DMS153 treated with DMSO at 0.1 percent for 48 hours (cell line): ENCODE results near the gene NAGPA.
A peak's percentile ranks its signal among the peaks of the same experiment; 100 is the strongest.

Source experiments
- DNase-seq: peaks from one replicate; lab custom pipeline; 2025; ENCODE audit not compliant: unreplicated experiment; lab: John Stamatoyannopoulos, UW

The NAGPA gene

DNA sequence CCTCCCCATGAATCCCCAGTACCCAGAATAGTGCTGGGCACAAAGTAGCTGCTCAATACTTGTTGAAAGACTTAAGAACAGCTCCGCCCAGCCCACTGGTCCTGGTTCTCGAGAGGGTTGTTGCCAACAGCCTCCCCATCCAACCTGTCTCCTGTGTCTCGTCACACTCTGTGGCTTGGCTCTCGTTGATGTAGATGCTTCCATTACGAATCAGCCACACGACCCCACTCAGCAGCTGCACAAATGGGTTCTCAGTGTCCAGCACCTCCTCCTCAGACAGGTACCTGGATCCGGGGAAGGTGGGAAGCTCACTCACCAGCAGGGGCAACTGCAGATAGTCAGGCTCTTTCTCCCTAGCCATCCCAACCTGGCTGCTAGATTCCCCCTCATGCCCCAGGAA lies 2.1 kb downstream of the NAGPA start:
- DNase-seq = no peak

DNA sequence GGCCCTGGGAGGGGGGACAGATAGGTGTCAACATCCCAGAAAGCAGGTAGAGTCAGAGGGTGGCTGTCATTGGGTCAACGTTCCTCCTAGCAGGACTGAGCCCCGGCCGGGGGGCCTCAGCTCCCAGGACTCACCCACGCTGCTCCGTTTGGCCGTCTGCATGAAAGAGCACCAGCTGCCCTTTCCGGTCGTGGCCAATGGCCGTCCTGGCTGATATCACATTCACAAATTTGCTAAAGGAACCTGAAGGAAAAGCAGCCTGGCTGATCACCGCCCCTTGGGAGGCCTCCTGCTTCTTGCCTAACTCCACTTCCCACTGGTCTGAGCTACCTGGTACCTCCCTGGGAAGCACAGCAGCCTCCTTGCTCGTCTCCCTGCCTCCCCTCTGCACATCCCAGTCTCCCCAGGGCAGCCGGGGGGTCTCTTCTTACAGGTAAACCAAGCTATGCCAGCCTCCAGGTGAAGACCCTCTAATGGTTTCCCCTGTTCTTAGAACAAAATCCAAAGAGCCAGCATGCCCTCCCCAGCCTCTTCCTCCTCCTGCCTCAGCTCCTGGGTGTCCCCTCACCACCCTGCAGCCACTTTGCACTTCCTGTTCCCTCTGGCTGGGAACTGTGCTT lies 3.4 kb downstream of the NAGPA start:
- no peak for DNase-seq

DNA sequence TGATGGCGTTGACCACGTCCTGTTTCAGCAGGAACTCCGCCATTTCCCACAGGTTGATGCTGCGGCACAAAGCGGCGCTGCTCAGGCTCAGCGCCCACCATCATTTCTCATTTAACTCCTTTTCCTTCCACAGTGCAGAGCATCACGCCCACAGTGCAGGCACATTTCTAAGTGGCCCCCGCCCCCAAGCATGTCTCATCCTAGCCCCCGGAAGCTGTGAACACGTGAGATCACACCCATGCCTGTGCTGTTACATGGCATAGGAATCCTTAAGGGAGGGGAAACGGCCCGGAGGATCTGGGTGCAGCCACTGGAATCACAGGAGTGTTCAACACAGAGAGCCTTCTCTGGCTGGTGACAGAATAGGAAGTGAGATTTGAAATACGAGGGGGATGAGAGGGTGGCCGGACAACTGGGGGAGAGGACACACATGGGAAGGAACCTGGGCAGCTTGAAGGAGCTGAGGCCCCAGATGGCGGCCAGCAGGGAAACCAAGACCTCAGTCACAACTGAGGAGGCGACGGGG lies 4.7 kb downstream of the NAGPA start:
- no peak for DNase-seq

DNA sequence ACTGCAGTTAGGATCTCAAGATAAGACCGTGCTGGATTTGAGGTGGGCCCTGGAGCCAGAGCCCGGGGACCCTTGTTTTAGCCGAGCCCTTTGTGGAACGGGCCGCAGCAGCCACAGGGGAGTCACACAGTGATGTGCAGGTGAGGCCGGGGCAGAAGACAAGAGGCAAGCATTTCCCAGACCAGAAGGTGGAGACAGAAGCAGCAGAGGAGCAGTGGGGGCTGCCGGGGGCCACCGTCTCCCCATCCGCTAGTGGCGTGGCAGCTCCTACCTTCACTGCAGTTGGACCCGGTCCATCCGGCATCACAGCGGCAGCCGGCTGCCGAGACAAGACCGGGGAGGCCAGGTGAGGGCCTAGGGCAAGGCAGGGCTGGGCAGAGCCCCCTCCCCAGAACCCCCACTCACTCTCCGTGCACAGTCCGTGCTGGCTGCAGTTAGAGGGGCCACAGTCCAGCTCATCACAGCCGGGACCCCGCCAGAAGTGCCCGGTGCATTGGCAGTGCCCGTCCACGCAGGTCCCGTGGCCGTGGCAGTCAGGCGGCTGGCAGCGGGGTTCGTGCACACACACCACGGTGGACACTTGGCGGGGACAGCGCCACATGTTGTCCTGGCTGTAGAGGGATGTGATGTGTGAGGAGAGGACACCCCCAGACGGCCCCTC lies 6.0 kb downstream of the NAGPA start:
- DNase-seq = no peak

DNA sequence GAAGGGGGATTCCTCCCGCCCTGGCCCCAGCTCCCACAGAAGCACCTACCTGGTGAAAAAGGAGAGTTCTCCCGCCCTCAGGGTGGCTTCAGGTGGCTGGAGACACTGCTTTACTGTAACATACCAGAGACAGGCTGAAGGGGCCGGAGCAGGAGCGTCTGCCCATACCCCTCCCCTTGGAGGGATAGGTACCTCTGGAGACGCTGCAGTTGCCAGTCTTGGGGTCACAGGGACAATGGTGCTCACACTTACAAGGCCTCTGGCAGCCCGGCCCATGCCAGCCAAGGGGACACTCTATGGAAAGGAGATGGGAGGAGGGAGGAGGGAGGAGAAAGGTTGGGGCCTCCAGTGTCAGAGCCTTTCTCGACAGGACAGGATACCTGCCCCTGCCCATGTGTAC lies 6.6 kb downstream of the NAGPA start:
- DNase-seq = no peak

DNA sequence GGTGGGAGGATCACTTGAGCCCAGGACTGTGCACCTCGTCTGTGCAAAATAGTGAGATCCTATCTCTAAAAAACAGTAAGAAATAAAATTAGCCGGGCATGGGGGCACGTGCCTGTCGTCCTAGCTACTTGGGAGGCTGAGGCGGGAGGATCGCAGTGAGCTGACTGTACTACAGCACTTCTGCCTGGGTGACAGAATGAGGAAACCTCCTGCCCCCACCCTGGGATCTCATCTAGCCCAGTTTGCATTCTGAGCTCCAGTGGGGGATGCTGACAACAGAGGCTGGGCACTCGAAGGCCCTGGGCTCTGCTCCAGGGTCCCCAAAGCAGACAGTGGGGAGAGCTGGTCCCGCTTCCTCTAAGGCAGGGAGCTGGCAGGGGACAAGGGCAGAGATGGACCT lies 7.1 kb downstream of the NAGPA start:
- DNase-seq = no peak

DNA sequence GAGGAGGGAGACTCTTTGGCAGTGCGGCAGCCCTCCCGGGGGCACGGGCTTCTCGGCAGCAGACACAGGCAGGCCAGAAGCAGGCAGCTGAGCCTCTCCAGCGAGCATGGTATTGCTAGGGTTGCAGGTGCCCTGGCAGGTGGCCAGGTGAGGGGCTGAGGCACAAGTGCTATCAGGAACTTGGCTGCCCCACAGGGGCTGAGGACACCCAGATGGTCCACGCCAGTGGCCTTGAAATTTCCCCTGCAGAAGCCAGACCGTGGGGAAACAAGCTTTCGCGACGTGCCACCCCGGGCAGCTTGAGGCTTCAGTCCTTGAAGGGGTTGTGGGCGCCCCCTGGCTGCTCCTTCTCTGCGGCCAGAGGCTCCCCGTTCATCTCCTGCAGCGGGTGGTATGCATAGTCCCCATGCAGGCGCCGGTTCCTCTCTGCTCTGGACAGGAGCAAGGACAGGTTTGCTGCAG lies 8.5 kb downstream of the NAGPA start:
- peak; percentile 14 for DNase-seq

DNA sequence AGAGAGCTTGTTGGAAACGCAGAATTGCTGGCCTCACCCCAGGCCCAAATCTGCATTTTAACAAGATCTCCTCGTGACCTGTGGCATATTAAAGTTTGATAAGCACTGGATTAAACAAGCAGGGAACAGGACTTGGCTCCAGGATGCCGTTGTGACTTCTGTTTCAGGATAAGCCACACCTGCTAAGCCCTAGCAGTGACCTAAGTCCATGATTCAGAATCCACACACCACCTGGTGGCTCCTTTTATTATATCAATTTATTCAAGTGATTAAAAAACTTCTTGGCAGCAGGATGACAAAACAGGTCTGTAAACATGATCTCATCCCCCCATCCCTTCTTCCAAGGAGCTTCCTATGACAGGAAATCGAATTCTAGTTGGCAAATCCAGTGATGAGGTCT lies 9.1 kb downstream of the NAGPA start:
- peak; percentile 39 for DNase-seq

DNA sequence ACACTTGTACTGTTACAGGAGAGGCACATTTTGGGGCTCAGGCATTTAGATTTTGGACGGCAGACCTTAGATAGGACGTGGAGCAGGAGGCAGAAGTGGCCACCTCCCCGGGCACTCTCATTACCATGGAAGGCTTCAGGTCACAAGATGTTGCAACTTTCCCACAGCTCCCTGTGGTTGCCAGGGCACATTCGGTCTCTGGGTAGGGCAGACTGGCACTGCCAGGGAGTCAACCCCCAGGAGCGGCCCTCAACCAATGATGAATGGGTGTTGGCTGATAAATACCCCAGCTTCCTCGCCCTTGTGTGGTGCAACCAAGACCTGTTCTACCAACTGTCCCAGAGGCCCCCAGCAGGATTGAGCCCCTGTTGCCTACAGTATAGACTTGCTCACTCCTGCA lies 11.2 kb downstream of the NAGPA start:
- DNase-seq = no peak

DNA sequence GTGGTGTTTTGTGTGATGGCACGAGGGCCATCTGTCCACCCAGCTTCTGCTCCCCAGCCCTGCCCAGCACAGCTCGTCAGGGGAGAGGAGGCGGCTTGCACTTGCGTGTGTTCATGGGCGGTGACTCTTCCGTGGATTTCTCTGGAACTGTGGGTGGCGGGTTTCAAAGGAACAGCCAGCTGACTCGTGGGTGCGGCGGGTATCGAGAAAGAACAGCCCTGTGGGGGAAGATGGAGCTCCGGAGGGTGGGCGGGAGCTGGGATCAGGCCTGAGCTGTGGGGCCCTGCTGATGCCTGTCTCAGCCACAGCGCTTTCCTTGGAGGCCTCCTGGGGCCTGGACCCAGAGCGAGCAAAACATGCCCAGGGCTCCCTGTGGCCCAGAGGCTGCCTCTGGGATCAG lies 13.2 kb downstream of the NAGPA start:
- DNase-seq = no peak

DNA sequence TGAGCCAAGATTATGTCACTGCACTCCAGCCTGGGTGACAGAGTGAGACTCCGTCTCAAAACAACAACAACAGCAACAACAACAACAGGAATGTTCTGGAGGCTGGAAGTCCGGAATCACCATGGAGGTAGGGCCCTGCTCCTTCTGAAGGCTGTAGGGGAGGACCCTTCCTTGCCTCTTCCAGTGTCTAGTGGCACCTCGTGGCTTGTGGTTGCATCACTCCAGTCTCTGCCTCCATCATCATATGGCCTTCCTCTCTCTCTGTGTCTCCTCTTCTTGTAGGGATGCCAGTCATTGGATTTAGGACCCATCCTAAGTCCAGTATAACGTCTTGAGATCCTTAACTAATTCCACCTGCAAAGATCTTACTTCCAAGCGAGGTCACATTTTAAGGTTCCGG lies 14.0 kb downstream of the NAGPA start:
- no peak for DNase-seq

DNA sequence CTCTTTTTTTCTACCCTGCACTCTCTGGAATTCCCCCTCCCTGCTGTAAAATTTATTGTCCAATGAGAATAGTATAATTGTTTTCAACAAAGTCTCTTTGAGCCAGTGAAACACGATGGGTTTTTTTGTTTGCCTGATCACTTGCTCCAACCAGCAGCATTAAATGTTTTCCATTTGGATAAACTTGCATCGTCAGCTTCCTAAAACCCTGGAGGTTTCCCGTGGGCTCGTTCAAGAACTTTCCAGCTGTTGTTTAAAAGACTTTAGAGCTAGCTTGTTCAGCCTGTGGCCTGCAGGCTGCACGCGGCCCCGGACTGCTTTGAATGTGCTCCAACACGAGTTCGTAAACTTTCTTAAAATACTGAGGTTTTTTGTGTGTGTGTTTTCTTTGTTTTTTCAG lies 14.9 kb downstream of the NAGPA start:
- DNase-seq = no peak

DNA sequence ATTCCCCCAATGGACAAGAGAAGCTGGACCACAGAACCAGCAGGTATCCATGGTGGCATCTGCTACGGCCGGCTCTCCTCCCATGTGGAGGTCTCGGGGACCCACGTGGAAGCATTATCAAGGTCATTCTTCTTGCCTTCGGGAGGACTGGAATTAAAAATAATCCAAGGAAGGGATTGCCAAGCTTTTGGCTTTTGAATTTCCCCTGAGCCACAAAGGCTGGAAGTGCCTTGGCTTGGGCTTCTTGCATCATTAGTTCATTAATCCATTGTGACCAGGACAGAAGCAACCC lies 16.1 kb downstream of the NAGPA start:
- DNase-seq = no peak

DNA sequence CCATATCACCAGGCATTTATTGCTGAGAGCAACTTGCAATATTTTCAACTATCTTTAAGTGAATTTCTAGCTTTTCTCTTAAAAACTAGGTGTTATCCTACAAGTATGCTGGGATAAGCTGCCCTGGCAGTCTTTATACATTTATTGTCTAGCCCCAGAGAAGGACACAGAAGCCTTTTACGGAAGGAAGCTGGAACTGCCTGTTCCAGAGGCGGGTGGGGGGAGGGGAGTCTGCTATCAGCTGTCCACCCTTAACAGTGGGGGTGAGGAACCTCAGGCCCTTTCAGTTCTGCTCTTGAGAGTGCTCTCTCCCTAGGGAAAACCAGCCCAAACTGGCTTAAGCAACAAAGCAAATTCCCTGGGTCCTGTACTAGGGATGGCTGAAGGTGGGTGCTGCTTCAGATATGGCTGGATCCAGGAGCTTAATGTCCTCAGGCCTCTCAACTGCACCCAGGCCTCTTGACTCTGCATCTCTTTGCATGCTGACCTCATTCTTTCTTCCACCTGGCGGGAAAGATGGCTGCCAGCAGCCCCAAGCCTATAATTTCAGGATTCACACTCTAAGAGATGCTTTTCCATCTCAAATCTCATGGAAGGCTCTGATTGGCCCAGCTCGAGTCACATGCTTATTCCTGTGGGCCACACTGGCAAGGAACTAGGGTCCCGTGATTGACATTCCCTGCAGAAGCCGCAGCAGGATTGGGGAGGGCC lies 16.6 kb downstream of the NAGPA start:
- no peak for DNase-seq

DNA sequence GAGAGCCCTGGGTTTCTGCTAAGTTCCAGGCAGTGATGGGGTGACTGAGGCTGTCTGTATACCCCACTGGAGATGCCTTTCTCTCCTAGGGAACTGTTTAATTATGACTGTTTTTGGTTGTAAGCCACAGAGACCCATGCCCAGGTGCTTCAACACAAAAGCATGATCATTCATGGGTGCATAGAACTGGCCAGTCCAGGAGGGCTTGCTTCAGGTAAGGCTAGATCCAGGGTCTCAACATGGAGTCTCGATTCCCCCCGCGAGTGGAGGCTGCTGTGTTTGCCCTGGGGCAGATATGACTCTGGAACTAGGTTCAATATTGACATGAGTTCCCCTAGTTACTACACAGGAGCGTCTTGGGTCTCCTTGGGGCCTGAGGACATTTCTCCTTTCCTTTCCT lies 17.8 kb downstream of the NAGPA start:
- no peak for DNase-seq

DNA sequence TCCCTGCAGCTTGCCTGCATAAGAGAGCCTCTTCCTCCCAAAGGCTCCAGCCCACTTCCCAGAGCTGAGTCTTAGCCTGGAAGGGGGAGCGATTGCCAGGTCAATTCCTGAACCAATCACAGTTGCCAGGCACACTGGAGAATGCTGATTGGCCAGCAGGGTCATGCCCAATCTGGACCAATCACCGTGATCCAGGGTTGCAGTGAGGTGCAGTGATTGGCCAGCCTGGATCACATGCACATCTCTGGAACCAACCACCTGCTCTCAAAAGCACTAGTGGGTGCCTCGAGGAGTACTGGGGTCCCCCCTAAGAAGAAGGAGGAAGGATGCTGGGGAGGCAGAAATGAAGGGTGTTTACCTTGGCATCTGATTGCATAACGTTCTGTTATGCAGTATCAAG lies 18.4 kb downstream of the NAGPA start:
- DNase-seq = no peak

DNA sequence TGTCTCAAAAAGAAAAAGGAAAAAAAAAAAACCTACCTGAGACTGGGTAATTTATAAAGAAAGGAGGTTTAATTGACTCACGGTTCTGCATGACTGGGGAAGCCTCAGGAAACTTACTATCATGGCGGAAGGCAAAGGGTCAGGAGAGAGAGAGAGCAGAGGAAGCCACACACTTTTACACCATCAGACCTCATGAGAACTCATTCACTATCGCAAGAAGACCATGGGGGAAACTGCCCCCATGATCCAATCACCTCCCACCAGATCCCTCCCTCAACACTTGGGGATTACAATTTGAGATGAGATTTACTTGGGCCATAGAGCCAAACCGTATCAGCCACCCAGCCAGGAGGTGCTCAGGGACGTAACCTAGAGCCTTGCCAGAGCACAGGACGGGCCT lies 20.8 kb downstream of the NAGPA start:
- no peak for DNase-seq

DNA sequence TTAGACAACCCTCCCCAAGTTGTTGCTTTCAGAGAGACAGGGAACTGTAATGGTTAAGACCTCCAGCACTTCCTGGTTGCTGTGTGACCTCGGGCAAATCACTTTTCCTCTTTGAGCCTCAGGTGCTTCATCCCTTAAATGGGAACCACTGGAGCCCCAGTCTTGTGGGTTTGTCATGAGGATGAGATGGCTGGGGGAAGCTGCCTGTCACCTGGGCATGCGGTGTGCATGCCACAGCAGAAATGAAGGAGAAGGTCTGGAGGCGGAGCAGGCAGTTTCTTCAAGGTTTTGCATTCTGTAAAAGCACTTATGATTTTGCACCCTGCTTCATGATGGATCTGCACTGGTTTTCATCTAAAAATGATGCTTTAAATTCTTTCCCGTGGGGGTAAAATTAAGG lies 22.1 kb downstream of the NAGPA start:
- no peak for DNase-seq

DNA sequence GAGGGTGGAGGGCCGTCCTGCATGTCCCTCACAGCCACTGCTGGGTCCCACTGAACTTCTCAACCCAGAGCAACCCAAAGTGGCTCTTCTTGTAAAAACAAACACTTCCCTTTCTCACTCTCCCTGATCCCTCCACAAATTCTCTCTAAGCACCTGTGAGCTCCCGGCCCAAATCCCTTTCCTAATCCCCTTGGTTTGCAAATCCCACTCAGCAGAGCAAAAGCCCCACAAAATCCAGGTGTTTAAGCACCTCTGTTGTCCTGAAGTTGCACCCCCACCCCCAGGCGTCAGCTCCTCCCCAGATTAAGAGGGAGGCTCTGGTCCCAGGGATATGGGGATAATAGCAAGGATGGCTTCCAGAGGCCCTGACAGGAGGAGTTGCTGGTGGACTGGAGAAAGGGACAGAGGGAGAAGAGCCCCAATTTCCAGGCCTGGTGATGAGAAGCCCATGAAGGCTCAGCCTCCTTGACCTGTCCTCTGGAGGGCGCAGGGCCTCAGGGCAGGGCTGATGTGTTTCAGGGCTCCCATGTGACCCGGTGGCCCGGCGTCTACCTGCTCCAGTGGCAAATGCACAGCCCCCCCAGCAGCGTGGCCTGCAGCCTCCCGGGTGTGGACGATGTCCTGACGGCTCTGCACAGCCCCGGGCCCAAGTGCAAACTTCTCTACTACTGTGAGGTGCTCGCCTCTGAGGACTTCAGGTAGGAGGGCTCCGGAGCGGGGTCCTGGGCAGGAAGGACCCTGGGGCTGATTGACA lies 23.0 kb downstream of the NAGPA start:
- no peak for DNase-seq

DNA sequence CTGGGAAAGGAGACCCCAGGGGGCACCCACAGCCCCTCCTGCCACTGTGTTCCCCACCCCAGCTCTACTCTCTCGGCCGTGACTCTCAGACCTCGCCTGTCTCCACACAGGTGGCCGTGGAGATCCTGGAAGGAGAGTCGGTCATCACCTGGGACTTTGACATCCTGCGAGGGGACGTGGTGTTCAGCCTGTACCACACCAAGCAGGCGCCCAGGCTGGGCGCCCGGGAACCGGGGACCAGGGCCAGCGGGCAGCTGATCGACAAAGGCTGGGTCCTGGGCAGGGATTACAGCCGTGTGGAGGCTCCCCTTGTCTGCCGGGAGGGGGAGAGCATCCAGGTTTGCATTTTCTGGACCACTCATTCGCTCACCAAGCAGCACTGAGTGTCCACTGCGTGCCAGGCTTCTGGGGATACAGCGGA lies 25.4 kb downstream of the NAGPA start:
- DNase-seq = no peak

DNA sequence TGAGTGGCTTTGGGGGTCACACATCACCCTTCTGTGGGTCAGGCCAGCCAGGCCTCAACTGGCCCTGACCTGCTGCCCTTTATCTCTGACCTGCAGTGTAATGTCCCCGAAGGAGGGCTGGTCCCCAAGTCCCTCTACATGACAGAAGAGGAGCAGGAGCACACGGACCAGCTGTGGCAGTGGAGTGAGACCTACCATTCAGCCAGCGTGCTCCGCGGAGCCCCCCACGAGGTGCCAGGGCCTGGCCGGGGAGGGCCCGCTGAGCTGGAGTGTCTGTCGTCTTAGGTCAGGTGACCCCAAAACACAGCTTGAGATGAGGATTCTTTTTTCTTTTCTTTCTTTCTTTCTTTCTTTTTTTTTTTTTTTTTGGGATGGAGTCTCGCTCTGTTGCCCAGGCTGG lies 26.5 kb downstream of the NAGPA start:
- no peak for DNase-seq
